Activated B cell treated with CpG ODN at 0.5 μM for 24 hours (primary cell): ENCODE measurements around the gene MYO1E. TPM values are rescaled to one million over a fixed set of nuclear protein-coding genes. Genes with fewer than 3 reads are reported as not detected.

ENCODE experiments used
- ATAC-seq: fragments of 200-7000 bp; cut with Tn5 transposase; one replicate; pipeline ENCODE4 v1.10.0; 2021; ENCODE audit warnings: low read depth, mild to moderate bottlenecking, moderate library complexity
- CTCF ChIA-PET: fragments of 350-600 bp; sonication (Branson Sonifier 250); formaldehyde crosslinking; loops from one replicate; lab custom pipeline; 2021; ENCODE audit warnings: antibody characterized with exemption; lab: Charles Lee
- POLR2A ChIA-PET: fragments of 350-600 bp; sonication (Branson Sonifier 250); formaldehyde crosslinking; loops from one replicate; lab custom pipeline; 2021; ENCODE audit warnings: antibody characterized with exemption; lab: Charles Lee
- DNase-seq: peaks from one replicate; pipeline ENCODE4 v3.0.0; 2022
- H3K27ac Mint-ChIP-seq: one replicate; pipeline ENCODE4 v1.8.0; 2020; ENCODE audit warnings: mixed read lengths
- H3K27me3 Mint-ChIP-seq: one replicate; pipeline ENCODE4 v1.8.0; 2021; ENCODE audit warnings: mixed read lengths
- H3K36me3 Mint-ChIP-seq: one replicate; pipeline ENCODE4 v1.8.0; 2021; ENCODE audit warnings: low read depth, mixed read lengths
- H3K4me1 Mint-ChIP-seq: one replicate; pipeline ENCODE4 v1.8.0; 2021; ENCODE audit warnings: mixed read lengths
- H3K4me3 Mint-ChIP-seq: one replicate; pipeline ENCODE4 v1.8.0; 2020; ENCODE audit warnings: mild to moderate bottlenecking, mixed read lengths
- H3K9me3 Mint-ChIP-seq: one replicate; pipeline ENCODE4 v1.8.0; 2020; ENCODE audit warnings: mixed read lengths
- CTCF ChIP-seq: fragments of 200-600 bp; IDR thresholded peaks from one replicate; pipeline ENCODE4 v1.8.0; 2022; ENCODE audit warnings: antibody characterized with exemption, mild to moderate bottlenecking
- intact Hi-C: fragments of 100-400 bp; cut with micrococcal nuclease; formaldehyde crosslinking; loops from one replicate; pipeline ENCODE4 v1.15.1; 2024
- total RNA-seq: library from RNA; stranded (reverse); gene quantifications from 2 replicates; pipeline ENCODE4 v1.2.3, GENCODE V29; 2022

Gene MYO1E
- total RNA-seq, 1 donor from 2014 or later, result 186 TPM

GRCh38 chr15:59355730-59356129 lies 16.9 kb downstream of the MYO1E start:
- TF ChIP-seq CTCF, result no peak
- DNase-seq, result no peak
- ChIA-PET CTCF (interaction anchor here (1.1 kb wide), 1 partner anchor 109 kb away, joined by 5 read pairs; no protein-coding TSS in a partner anchor), POLR2A (no interaction called here)
- intact Hi-C loops, result loop anchor here (2.0 kb wide), 1 partner anchor 15 kb away; no protein-coding TSS in a partner anchor
- Mint-ChIP-seq H3K9me3 (no peaks in the 10 kb centered on the region), H3K36me3 (peaks cover 4% of the 10 kb centered on the region), H3K27me3 (no peaks in the 10 kb centered on the region), H3K27ac (peak overlapping the region; percentile 69), H3K4me1 (peaks cover 80% of the 10 kb centered on the region), H3K4me3 (peak overlapping the region; percentile 29)
- ATAC-seq, result no peak

- H3K27me3 Mint-ChIP-seq, result no peaks in the 10 kb centered on the region
These were observed 18.1 kb downstream of the MYO1E start for GRCh38 chr15:59354417-59355031.

GRCh38 chr15:59353994-59354416 lies 18.7 kb downstream of the MYO1E start:
- Mint-ChIP-seq H3K27me3 (no peaks in the 10 kb centered on the region), H3K4me1 (peaks cover 85% of the 10 kb centered on the region), H3K9me3 (no peaks in the 10 kb centered on the region), H3K4me3 (peak overlapping the region; percentile 29), H3K36me3 (peaks cover 7% of the 10 kb centered on the region), H3K27ac (peak overlapping the region; percentile 69)
- no peak for DNase-seq
- intact Hi-C loops, result loop anchor here (2.0 to 5.0 kb wide), 4 partner anchors 17 to 102 kb away; no protein-coding TSS in a partner anchor
- TF ChIP-seq CTCF, result no peak
- ChIA-PET CTCF (no interaction called here), POLR2A (interaction anchor here (0.5 to 1.3 kb wide), 9 partner anchors 9 to 711 kb away, joined by 3 to 6 read pairs (median 3); no protein-coding TSS in a partner anchor)
- peak; percentile 65 for ATAC-seq

More at GRCh38 chr15:59354417-59355031, 18.1 kb downstream of the MYO1E start:
- Mint-ChIP-seq H3K4me3 (peak overlapping the region; percentile 29), H3K27ac (peak overlapping the region; percentile 69), H3K4me1 (peaks cover 81% of the 10 kb centered on the region), H3K9me3 (no peaks in the 10 kb centered on the region), H3K36me3 (peaks cover 7% of the 10 kb centered on the region)
- POLR2A ChIA-PET, result interaction anchor here (0.5 to 1.3 kb wide), 7 partner anchors 10 to 711 kb away, joined by 3 to 6 read pairs (median 3); no protein-coding TSS in a partner anchor
- CTCF ChIA-PET, result no interaction called here
- TF ChIP-seq CTCF, result no peak
- intact Hi-C loops, result loop anchor here (2.0 to 5.0 kb wide), 3 partner anchors 16 to 102 kb away; no protein-coding TSS in a partner anchor
- ATAC-seq, result no peak
- no peak for DNase-seq

- Mint-ChIP-seq H3K4me1 (peaks cover 89% of the 10 kb centered on the region), H3K36me3 (peaks cover 6% of the 10 kb centered on the region), H3K4me3 (peak overlapping the region; percentile 56), H3K27ac (peak overlapping the region; percentile 16), H3K9me3 (no peaks in the 10 kb centered on the region), H3K27me3 (no peaks in the 10 kb centered on the region)
- CTCF ChIA-PET, result no interaction called here
- DNase-seq, result no peak
- no peak for ATAC-seq
- TF ChIP-seq CTCF, result no peak
- POLR2A ChIA-PET, result interaction anchor here (0.7 to 1.1 kb wide), 4 partner anchors 12 to 244 kb away, joined by 3 to 6 read pairs (median 4); no protein-coding TSS in a partner anchor
- intact Hi-C loops, result loop anchor here (2.0 to 5.0 kb wide), 3 partner anchors 24 to 100 kb away; no protein-coding TSS in a partner anchor
These were observed 20.0 kb downstream of the MYO1E start for GRCh38 chr15:59352683-59353082.

- Mint-ChIP-seq H3K4me3 (peak overlapping the region; percentile 56), H3K4me1 (peaks cover 91% of the 10 kb centered on the region), H3K36me3 (peaks cover 3% of the 10 kb centered on the region), H3K27ac (peak overlapping the region; percentile 53), H3K27me3 (no peaks in the 10 kb centered on the region), H3K9me3 (no peaks in the 10 kb centered on the region)
- intact Hi-C loops, result loop anchor here (2.0 to 5.0 kb wide), 3 partner anchors 23 to 100 kb away; no protein-coding TSS in a partner anchor
- TF ChIP-seq CTCF, result no peak
- ATAC-seq (no peak), DNase-seq (no peak)
- CTCF ChIA-PET, result no interaction called here
- POLR2A ChIA-PET, result interaction anchor here (1.0 kb wide), 1 partner anchor 105 kb away, joined by 3 read pairs; no protein-coding TSS in a partner anchor
These were observed 20.5 kb downstream of the MYO1E start for GRCh38 chr15:59352189-59352588.
